Dermis lymphatic vessel endothelial cell (primary cell): Measurements from ENCODE around the gene MS4A8. TPM values are rescaled to one million over a fixed set of nuclear protein-coding genes. Genes with fewer than 3 reads are reported as not detected.

Experiments used
- total RNA-seq: library from RNA; depleted of rRNA; stranded (reverse); fragments of >200 nt; gene quantifications from 2 replicates; pipeline ENCODE4 v1.2.1, GENCODE V29; 2014

The MS4A8 gene, protein sequence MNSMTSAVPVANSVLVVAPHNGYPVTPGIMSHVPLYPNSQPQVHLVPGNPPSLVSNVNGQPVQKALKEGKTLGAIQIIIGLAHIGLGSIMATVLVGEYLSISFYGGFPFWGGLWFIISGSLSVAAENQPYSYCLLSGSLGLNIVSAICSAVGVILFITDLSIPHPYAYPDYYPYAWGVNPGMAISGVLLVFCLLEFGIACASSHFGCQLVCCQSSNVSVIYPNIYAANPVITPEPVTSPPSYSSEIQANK
- total RNA-seq = not detected in 2 replicates

DNA sequence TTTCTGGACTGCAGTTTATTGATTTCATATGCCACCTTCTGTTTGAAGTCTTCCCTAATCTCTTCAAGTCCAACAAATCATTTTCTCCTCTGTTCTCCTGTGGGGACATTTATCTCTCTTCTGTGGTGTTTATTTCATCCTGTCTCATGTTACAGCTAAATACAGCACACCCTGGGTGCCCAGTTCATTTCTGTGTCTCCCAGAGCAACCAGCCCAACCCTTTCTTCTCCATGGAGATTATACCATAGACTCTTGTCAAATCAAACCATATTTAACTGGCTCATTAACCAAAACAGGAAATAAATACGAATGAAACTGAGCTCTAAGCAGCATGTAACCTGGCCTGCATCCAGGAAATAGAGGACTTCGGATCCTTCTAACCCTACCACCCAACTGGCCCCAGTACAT, at the start of gene MS4A8:
MS4A8 (plus strand) TSS at position 329 of the 408 bp plus-strand sequence. CDS start 1,249 bp downstream, outside the sequence.

DNA sequence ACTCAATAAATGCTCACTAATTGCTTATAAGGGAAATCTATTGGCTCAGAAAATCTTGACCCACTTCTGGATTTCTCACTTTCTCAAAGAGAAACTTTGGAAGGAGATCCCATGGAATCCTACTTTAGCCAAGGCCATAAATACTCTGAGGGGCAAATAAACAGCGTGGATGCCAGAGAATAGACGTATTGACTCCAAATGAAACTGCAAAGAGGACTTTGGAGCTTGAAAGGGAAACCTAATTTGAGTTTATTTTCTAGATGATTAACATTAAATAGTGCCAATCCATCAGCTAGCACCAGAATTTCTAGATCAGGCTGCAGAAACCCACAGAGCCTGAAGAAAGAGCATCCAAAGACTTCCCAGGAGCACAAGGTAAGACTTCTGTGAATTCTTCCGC, 25.0 kb downstream of the MS4A8 start, which contains the start of gene MS4A18:
MS4A18 (plus strand) TSS at position 301 of the 400 bp plus-strand sequence.

DNA sequence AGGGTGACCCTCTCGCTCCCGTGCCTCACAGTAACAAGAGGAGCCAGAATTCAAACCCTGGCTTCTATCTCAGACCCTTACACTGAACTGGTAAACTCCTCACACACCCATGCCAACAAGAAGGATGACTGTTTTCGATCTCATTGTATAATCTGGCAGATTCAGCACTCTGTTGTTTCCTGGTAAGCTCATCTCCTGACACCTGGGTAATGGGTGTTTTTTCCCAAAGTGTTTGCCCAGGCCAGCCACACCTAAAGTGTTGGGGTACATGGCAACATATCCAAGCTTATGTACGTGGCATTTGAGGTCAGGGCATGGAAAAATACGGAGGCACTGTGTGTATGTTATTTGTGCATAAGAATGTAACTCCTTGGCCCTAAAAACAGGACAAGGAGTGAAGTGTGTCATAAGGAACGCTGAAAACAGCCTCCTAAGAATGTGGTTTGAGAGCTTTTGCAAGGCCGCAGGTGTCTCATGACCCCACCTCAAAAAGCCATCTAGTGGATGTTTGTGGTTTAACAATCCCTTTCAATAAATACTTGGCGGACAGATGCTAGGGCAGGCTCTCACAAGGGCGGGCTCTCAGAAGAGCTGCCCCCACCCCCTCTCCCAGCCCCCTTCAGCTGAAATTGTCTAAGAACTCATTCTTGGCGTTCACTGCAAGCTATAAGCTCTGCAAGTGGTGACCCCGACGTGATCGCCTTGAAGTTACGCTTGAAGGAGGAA, 57.1 kb downstream of the MS4A8 start, which contains the start of gene MS4A15:
MS4A15 (plus strand) TSS at position 561 of the 726 bp plus-strand sequence. CDS start 6,867 bp downstream, outside the sequence.

Other genes starting within 250 kb of the MS4A8 start
- gene MS4A1, start 243.8 kb upstream of the MS4A8 start, total RNA-seq = not detected in 2 replicates
- gene MS4A12, start 206.8 kb upstream of the MS4A8 start, total RNA-seq = not detected in 2 replicates
- not detected in 2 replicates for gene MS4A13, start 184.2 kb upstream of the MS4A8 start, total RNA-seq
- gene MS4A18, start 25.1 kb downstream of the MS4A8 start, total RNA-seq = not detected in 2 replicates
- 0.09 TPM in 1 of 2 replicates, not detected in the other for gene MS4A15, start 57.3 kb downstream of the MS4A8 start, total RNA-seq
- gene MS4A10, start 85.7 kb downstream of the MS4A8 start, total RNA-seq = not detected in 2 replicates
- gene CCDC86, start 142.5 kb downstream of the MS4A8 start, total RNA-seq = 6.4 and 13.7 TPM in 2 replicates
- gene PTGDR2, start 156.3 kb downstream of the MS4A8 start, total RNA-seq = under 0.01 TPM in 1 of 2 replicates, not detected in the other
- gene ZP1, start 167.9 kb downstream of the MS4A8 start, total RNA-seq = not detected in 2 replicates
- gene PRPF19, start 207.0 kb downstream of the MS4A8 start, total RNA-seq = 49.7 and 61.8 TPM in 2 replicates
- 78.5 and 86.1 TPM in 2 replicates for gene TMEM109, start 214.5 kb downstream of the MS4A8 start, total RNA-seq
- gene TMEM132A, start 224.8 kb downstream of the MS4A8 start, total RNA-seq = 61.3 and 76.5 TPM in 2 replicates